HG02938 (cell line): ENCODE results near the gene C1QA.
"Not testable (repeated sequence)": the region's sequence is repeated elsewhere in the genome, so short reads cannot be mapped to it uniquely, and the experiment has no call there.

Experiments used
- ATAC-seq: cut with Tn5 transposase; IDR thresholded peaks from one replicate; pipeline ENCODE4 v1.9.1; 2021; ENCODE audit warnings: mild to moderate bottlenecking, moderate library complexity; ENCODE audit not compliant: unreplicated experiment

The C1QA gene

DNA sequence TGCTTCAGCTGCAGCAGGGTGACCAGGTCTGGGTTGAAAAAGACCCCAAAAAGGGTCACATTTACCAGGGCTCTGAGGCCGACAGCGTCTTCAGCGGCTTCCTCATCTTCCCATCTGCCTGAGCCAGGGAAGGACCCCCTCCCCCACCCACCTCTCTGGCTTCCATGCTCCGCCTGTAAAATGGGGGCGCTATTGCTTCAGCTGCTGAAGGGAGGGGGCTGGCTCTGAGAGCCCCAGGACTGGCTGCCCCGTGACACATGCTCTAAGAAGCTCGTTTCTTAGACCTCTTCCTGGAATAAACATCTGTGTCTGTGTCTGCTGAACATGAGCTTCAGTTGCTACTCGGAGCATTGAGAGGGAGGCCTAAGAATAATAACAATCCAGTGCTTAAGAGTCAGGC lies 2.9 kb downstream of the C1QA start:
- ATAC-seq = no peak

DNA sequence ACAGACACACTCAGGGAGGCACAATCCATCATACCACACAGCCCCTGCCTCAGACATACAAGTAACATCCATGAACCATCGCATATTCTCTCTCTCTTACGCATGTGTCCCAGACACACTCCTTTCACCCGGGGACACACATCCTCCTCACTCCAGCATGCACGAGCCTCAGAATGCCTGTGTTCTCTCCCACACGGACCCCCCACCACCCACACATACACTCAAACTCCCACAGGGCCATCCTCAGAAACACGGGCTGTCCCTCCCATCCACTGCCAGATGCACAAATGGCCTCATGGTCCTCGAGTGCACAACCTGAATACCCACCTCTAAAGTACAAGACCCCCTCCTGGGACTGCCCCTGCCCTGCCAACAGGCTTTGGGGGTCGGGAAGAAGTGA lies 4.8 kb downstream of the C1QA start:
- ATAC-seq = no peak

DNA sequence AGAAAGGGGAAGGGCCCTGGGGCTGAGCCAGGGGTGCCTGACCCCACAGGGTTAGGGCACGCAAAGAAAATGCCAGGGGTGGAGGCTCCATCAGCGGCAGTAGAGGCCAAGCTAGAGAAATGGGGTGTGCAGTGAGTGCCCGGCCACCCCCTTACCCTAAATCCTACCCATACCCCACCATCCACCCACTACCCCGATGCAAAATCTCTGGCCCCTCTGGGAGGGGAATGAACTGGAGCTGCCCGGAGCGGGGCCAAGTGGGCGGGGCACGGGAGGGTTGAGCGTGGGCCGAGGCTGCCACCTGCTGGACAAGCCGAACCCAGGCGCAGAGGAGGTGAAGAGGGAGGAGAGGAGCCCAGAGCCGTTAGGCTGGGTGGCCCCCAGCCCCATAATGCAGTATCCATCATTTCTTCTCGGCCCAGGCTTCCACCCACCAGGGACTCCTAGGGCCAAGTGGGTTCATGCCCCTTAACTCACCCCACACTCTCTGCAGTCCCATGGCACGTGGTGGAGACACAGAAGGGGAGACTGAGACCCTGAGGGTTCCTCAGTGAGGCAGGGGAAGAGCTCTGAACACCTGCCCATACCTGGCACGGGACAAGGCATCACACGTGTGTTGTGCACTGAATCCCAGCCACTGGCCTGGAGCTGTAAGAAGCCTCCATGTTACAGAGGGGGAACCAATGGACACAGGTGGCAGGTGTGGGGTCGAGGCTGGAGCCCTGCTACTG lies 5.6 kb downstream of the C1QA start:
- ATAC-seq = no peak

DNA sequence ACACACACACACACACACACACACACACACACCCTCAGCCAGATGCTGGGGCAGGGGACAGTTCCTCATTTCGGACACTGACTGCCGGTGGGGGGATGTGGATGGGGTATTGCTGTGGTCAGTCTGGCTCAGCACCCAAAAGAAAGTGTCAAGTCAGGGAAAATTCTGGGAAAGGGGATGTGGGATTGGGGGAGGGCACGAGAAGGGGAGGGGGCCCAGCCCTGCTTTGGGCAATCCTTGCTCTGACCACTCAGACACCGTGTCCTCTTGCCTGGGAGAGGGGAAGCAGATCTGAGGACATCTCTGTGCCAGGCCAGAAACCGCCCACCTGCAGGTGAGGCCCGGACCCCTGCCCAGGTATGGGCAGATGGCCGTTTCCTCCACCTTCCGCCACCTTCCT lies 7.0 kb downstream of the C1QA start, which contains the start of gene C1QC:
Gene C1QC, plus strand, starts transcription at position 253 of the 400 bp plus-strand sequence. CDS start 391 bp downstream, outside the sequence.
- ATAC-seq = no peak

DNA sequence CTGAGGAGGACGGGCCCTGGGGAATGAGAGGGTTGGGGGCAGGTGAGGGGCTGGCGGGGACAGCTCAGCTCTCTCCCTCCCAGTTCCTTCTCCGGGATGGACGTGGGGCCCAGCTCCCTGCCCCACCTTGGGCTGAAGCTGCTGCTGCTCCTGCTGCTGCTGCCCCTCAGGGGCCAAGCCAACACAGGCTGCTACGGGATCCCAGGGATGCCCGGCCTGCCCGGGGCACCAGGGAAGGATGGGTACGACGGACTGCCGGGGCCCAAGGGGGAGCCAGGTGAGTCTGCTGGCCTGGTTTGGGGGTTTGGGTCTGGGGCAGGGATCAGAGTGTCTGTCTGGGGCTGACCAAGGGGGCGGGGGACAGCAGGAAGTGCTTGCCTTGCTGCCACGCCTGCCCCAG lies 7.5 kb downstream of the C1QA start:
- ATAC-seq = no peak

DNA sequence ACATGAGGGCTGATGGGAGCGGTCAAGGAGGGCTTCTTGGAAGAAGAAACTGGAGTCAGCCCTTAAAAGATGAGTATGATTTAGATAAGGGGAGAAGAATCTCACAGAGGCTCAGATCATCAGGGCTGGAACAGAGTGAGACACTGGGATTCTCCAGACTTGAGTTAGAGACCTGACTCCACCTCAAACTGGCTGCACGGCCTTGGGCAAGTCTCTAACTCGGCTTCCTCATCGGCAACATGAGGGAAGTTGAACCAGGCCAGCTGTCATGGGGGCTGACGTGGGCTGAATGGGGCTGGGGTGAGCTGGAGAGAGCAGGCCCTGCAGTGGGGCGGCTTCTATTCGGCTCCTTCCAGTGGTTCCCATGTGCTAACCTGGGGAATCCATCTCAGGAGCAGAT lies 9.5 kb downstream of the C1QA start:
- no peak for ATAC-seq

DNA sequence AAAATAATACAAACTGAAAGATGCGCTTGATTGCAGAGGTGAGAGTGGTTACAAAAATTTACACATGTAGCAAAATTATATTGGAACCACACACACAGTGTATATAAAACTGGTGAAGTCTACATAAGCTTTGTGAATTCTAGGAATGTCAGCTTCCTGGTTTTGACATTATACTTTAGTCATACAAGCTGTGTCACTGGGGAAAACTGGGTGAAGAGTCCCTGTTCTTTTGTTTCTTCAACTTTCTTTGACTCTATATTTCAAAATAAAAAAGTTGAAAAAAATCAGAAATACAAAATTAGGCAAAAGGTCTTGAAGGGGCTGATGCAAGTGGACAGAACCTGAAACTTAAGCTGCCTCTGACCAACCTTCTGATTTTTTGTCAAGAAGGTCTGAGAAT lies 10.0 kb downstream of the C1QA start:
- ATAC-seq = no peak

DNA sequence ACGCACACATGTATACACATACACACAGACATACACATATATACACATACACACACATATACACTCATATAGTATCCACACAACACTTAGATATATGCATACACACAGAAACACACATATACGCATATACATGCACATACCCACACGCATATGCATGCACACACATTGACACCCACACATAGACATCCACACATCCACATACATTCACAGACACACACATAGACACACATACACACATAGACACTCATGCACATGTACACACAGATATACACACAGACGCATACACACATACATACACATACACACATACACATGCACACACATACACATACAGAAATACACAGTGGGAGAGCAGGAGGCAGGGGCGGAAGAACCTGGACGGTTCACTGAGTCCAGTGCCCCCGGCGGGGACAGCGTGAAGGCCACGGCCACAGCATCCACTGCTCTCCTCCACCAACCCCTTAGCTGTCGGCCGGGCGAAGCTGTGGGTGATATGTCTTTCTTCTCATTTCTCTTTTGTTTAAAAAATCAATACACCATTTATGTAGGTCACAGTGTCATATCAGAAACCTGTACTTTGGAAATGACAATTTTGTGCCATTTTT lies 13.8 kb downstream of the C1QA start:
- no peak for ATAC-seq

DNA sequence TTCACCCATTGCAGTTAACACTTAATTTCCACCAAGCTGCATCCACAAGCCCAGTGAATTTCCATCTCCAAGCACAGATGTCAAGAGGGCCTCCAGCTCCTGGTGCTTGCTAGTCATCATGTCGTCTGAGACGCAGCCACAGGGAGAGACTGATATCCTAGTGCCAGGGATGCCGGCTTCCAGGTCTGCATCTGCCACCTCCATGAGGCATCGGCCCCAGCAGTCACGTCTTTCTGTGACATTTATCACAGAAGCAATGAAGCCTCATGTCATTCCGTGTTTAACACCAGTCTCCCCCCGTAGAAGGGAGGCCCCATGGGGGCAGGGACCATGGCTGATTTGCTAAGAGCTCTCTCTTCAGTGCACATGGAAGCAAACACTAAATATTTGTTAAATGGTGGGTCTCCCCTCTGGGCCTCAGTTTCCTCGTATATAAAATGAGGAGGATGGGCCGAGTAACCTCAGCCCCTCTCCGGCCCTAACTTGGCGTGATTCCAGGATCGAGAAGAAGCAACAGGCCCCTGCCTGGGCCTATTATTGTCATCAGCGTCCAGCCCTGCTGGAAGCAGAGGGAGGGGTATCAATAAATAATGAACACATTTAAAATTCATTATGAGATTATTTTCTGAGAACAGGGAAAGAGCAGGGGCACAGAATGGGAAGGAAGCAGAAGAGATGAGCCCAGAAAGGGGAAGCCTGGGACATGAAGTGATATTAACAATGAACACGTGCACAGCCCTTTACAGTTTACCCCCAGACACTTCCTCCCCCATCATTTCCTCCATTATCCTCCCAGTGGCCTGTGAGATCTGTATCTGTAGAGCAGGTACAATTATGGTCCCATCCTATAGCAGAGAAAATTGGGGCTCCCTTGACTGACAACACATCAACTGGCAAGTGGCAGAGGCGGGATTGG lies 15.8 kb downstream of the C1QA start:
- ATAC-seq = no peak

DNA sequence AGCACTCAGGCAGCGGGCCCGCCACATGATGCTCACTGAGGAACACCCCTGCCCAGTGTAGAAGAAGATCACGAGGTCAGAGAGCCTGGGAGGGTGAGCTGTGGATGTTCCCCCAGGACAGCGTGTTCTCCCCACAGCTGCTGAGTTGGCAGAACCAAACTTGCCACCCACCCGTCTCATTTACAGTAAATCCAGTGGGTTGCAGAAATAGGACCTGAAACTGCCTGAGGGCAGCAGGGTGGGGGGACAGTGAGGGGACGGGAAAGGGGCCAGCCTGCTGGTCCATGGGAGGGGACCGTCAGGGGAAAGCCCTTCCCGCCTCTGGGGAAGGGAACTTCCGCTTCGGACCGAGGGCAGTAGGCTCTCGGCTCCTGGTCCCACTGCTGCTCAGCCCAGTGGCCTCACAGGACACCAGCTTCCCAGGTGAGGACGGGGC lies 16.5 kb downstream of the C1QA start, which contains the start of gene C1QB:
Gene C1QB, plus strand, starts transcription at position 356 of the 436 bp plus-strand sequence. CDS start 6,227 bp downstream, outside the sequence.
- no peak for ATAC-seq

DNA sequence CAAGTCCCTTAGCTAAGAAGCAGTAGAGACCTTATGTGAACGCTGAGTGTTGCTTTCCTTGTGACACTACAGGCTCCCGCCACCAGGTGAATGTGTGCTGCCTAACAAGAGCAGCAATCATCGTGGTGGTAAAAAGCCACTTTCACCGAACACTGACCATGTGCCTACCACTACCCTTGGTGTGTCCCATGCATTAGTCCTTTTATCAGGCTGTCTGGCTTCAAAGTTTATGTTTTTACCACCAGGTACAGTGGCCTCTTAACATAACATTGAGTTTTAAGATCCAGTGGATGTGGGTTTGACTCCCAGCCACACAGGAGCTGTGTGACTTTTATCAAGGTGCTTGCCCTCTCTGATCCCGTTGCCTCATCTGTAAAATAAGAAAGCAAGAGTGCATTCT lies 18.3 kb downstream of the C1QA start:
- ATAC-seq = no peak

DNA sequence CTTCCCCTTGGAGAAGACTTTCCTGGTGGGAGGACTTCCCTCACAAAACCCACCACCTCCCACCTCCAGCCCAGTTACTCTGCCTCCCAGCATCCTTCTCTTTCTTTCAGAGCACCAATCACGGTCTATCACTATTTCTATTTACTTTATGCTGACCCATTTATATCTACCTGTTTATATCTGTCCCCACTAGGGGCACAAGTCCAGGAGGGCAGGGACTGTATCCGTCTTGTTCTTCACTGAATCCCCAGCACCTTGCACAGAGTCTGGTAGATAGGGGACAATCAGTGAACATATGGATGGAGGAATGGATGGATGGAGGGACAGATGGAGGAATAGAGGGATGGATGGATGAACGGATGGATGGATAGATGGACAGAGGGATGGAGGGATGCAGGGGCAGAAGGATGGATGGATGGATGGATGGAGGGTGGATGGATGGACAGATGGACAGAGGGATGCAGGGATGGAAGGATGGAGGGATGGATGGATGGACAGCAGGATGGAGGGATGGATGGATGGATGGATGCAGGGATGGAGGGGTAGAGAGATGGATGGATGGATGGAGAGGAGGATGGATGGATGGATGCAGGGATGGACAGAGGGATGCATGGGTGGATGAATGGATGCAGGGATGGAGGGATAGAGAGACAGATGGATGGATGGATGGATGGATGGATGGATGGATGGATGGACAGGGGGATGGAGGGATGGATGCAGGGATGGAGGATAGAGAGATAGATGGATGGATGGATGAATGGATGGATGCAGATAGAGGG lies 22.1 kb downstream of the C1QA start:
- ATAC-seq = no peak

DNA sequence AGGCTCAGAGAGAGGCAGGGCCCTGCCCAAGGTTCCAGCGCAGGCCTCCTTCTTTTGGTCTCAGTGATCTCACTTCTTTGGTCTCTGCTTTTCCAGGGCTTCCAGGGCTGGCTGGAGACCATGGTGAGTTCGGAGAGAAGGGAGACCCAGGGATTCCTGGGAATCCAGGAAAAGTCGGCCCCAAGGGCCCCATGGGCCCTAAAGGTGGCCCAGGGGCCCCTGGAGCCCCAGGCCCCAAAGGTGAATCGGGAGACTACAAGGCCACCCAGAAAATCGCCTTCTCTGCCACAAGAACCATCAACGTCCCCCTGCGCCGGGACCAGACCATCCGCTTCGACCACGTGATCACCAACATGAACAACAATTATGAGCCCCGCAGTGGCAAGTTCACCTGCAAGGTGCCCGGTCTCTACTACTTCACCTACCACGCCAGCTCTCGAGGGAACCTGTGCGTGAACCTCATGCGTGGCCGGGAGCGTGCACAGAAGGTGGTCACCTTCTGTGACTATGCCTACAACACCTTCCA lies 24.4 kb downstream of the C1QA start:
- ATAC-seq = no peak

DNA sequence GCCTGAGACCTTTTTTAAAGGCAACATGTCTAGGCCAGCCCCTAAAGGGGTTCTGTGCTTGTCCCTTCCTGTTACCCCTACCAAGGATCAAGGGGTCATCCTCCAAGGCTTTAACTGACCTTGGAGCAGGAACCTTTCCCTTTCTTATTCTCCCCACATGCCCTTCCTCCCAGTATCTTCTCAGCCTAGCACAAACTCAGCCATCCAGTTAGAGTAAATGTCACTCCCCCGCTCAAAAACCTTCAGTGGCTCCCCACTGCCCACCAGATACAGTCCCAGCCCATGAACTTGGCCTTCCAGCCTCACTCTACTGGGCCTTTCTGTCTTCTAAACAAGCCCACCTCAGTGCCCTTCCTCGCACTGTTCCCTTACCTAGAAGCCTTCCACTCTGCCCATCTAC lies 25.5 kb downstream of the C1QA start:
- ATAC-seq = no peak

DNA sequence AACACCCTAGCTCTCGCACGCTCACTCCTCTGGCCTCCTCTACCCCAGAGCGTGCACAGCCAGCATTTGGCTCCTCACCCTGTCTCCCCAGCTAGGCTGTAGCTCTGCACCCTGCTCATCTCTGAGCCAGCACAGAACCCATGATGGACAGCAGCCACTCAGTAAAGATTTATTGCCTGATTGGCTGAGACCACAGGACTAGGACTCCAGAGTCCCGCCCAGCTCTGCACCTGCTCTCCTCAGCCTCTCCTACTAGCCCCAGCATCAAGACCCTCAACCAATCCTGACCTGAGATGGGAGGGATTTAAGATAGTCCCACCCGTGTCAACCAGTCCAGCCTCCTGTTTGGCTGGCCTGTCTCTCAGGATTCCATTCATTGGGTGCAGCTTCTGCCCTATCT lies 25.9 kb downstream of the C1QA start:
- ATAC-seq = no peak

DNA sequence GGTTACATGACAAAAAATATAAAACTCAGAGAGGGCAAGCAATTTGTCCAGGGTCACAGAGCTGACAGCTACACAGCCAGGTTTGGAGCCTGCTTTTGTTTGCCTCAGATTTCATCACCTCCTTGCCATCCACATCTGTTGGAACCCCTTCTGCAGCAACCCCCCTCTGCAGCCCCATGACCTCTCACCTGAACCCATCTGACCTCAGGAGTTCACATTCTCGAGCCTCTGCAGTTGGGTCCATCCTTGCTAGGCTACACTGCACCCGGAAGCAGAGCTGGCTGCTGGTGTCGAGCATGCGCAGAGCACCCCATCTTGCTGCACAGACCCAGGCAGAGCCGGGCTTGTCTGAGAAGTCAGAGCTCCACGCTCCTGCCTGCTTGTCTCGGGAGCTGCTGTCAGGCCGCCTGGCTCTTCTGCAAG lies 26.6 kb downstream of the C1QA start:
- no peak for ATAC-seq

DNA sequence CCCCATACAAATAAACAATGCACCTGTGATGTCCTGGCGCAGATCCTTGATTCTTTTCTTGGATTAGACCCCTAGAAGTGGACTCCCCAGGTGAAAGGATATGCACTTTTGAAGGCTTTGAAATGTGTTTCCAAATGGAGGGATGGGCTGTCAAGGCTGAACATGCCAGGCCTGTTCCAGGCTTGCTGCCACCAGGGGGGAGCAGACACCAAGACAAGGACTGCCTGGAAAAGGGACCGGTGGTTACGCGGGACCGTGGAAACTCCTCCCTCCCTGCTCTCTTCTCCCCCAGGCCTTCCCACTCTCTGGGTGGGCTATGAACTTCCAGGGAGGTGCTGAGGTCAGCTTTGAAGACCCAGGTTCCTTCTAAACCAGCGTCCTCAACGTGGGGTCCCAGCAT lies 29.3 kb downstream of the C1QA start:
- no peak for ATAC-seq

DNA sequence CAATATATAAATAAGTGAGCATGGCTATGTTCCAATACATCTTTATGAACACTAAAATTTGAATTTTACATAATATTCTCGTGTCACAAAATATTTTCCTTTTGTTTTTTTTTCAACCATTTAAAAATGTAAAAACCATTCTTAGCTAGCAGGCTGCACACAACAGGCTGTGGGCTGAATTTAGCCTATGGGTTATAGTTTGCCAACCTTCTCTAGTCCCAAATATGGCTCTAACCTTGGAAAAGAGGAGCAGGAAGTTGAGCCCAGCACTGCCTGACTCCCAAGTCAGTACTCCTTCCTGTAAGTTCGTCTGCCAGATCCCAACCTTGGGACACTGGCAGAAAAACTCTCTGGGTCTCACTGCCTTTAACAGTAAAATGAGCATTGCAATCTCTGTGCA lies 30.0 kb downstream of the C1QA start:
- no peak for ATAC-seq

DNA sequence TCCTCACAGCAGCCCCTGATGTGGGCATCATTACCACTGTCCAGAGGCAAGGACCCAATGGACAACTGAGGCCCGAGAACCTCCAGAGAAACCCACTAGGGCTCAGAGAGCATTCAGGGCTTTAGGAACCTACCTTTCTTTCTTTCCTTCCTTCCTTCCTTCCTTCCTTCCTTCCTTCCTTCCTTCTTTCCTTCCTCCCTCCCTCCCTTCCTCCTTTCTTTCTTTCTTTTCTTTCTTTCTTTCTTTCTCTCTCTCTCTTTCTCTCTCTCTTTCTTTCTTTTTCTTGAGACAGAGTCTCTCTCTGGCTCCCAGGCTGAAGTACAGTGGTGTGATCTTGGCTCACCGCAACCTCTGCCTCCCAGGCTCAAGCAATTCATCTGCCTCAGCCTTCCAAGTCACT lies 32.4 kb downstream of the C1QA start:
- ATAC-seq = not testable (repeated sequence)

DNA sequence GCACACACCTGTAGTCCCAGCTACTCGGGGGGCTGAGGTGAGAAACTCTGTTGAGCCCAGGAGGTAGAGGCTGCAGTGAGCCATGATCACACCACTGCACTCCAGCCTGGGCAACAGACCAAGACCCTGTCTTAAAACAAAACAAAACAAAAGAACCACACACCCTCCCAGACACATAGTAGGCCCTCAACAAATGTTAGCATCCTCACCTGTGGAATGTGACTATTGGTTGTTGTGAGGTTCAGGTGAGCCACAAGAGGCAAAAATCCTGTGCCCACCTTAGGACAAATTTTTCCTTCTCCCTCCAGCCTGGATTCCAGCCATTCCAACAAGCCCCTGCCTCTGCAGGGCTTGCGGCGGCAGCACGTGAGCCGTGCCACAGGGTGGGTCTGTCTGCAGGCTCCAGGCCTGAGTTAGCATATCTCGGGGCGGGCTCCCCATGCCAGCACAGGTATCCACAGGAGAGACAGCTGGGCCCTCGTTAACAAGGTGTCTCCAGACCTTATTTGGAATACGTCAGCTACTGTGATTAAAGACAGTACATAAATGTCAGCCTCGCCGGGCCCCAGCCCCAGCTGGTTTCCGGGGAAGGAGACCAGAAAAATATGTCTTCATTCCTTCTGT lies 34.0 kb downstream of the C1QA start:
- no peak for ATAC-seq
